Upper lobe of left lung (tissue), 4 donors: ENCODE measurements around the gene HOXB4.

Experiments used
- CTCF ChIP-seq, 6 experiments: fragments of 450-650 bp in 4 of 6; fragments of 200-600 bp in 2 of 6; sonication (generic) in 2 of 6; IDR thresholded peaks; one replicate each; pipeline ENCODE4 v1.5.1; 2016 to 2019; ENCODE audit warnings: antibody characterized with exemption in 6 of 6
- EP300 ChIP-seq, 4 donors: sonication (generic); formaldehyde crosslinking; IDR thresholded peaks; one replicate each; pipeline ENCODE4 v1.5.1; 2017; ENCODE audit warnings: antibody characterized with exemption in 4 of 4, control low read depth in 2 of 4
- POLR2A ChIP-seq, 4 donors: fragments of 450-650 bp; IDR thresholded peaks; one replicate each; pipeline ENCODE4 v1.5.1; 2016 to 2017; ENCODE audit warnings: antibody characterized with exemption in 4 of 4, mild to moderate bottlenecking in 2 of 4
- POLR2AphosphoS5 ChIP-seq, 2 donors: sonication (generic); formaldehyde crosslinking; IDR thresholded peaks; one replicate each; pipeline ENCODE4 v1.5.1; 2017; ENCODE audit warnings: antibody characterized with exemption in 2 of 2

GRCh38 chr17:48589060-48589830, 11.1 kb upstream of the HOXB4 start:
- no peak for TF ChIP-seq POLR2AphosphoS5 (IDR thresholded peaks at IDR 0.05)
- no peak for TF ChIP-seq CTCF (IDR thresholded peaks at IDR 0.05)
- TF ChIP-seq POLR2A (IDR thresholded peaks at IDR 0.05): no peak
- no peak for TF ChIP-seq EP300 (IDR thresholded peaks at IDR 0.05)
